ENCODE results near the gene CDK8.

CDK8 gene

DNA sequence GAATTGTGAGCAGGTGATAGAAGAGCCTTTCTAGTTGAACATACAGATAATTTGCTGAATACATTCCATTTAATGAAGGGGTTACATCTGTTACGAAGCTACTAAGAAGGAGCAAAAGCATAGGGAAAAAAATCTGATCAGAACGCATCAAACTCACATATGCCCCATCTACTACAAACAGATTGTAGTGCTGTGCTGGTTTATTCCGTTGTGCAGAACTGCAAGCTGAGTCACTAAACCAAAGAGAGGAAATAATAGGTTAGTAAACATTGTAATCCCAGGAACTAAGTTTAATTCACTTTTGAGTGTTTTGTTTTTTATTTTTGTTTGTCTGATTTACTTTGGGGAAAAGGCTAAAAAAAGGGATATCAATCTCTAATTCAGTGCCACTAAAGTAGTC is 136.3 kb downstream of the CDK8 start:
- TF ChIP-seq, protein P1, sequence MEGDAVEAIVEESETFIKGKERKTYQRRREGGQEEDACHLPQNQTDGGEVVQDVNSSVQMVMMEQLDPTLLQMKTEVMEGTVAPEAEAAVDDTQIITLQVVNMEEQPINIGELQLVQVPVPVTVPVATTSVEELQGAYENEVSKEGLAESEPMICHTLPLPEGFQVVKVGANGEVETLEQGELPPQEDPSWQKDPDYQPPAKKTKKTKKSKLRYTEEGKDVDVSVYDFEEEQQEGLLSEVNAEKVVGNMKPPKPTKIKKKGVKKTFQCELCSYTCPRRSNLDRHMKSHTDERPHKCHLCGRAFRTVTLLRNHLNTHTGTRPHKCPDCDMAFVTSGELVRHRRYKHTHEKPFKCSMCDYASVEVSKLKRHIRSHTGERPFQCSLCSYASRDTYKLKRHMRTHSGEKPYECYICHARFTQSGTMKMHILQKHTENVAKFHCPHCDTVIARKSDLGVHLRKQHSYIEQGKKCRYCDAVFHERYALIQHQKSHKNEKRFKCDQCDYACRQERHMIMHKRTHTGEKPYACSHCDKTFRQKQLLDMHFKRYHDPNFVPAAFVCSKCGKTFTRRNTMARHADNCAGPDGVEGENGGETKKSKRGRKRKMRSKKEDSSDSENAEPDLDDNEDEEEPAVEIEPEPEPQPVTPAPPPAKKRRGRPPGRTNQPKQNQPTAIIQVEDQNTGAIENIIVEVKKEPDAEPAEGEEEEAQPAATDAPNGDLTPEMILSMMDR (IDR thresholded peaks at IDR 0.05; ENCODE audit: borderline replicate concordance, insufficient read depth, low read depth, low read length), result no peak
- no peak overlapping the region for H3K4me3 ChIP-seq (ENCODE audit: low read depth, low read length)

DNA sequence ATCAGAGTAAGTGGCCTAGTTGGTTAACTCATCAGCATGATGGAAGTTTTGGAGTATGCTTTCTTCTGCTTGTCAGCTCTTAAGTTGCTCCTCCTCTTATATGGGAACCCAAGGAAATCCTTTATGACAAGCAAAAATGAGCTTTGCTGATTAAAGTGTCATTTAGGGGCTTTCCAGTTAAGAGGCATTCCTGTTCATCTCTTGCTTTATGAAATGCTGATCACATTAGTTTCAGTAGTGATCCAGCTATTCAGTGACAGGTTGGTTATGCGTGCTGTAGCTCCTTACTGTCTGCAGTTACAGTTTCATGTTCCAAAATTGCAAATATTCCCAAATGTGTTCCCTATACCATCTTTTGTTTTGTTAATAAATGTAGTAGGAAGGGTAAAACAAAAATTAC is 146.6 kb downstream of the CDK8 start:
- TF ChIP-seq, protein P1 (IDR thresholded peaks at IDR 0.05; ENCODE audit: borderline replicate concordance, insufficient read depth, low read depth, low read length), result no peak
- H3K4me3 ChIP-seq (ENCODE audit: low read depth, low read length), result no peak overlapping the region

GRCh38 chr13:26401069-26401468 is 147.1 kb downstream of the CDK8 start:
- H3K4me3 ChIP-seq (ENCODE audit: low read depth, low read length), result no peak overlapping the region
- TF ChIP-seq, protein P1 (IDR thresholded peaks at IDR 0.05; ENCODE audit: borderline replicate concordance, insufficient read depth, low read depth, low read length), result no peak

GRCh38 chr13:26401578-26402021 is 147.7 kb downstream of the CDK8 start:
- no peak overlapping the region for H3K4me3 ChIP-seq (ENCODE audit: low read depth, low read length)
- TF ChIP-seq, protein P1 (IDR thresholded peaks at IDR 0.05; ENCODE audit: borderline replicate concordance, insufficient read depth, low read depth, low read length), result no peak

DNA sequence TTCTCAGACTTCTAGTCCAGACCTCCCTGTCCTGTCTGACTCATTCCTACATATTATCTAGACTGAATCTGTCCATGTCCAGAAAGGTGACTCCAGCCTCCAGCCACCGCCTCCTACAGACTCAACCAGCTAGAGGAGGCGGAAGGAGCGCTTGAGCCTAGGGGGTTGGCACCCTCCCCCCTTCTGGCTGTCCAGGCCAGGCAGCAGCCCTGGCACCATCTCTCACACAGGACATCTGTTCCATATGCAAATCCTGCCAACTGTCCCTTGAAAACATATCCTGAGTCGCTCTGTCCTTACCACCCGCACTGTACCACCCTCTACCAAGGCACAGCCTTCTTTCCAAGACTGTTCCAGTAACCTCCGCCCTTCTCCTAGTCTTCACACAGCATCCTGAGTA is 152.9 kb downstream of the CDK8 start:
- TF ChIP-seq, protein P1 (IDR thresholded peaks at IDR 0.05; ENCODE audit: borderline replicate concordance, insufficient read depth, low read depth, low read length), result no peak
- no peak overlapping the region for H3K4me3 ChIP-seq (ENCODE audit: low read depth, low read length)

- no peak overlapping the region for H3K4me3 ChIP-seq (ENCODE audit: low read depth, low read length)
- TF ChIP-seq, protein P1 (IDR thresholded peaks at IDR 0.05; ENCODE audit: borderline replicate concordance, insufficient read depth, low read depth, low read length), result no peak
Observed at GRCh38 chr13:26411206-26411605, 157.3 kb downstream of the CDK8 start.

- TF ChIP-seq, protein P1 (IDR thresholded peaks at IDR 0.05; ENCODE audit: borderline replicate concordance, insufficient read depth, low read depth, low read length), result no peak
Observed at GRCh38 chr13:26412263-26412662, 158.3 kb downstream of the CDK8 start.

More at GRCh38 chr13:26412263-26412662, 158.3 kb downstream of the CDK8 start:
- no peak overlapping the region for H3K4me3 ChIP-seq (ENCODE audit: low read depth, low read length)

All from GM12875 (cell line).